BJ (cell line): ENCODE data around the gene FUT2. TPM values are rescaled to one million over a fixed set of nuclear protein-coding genes. Genes with fewer than 3 reads are reported as not detected.

ENCODE experiments used
- CTCF ChIA-PET: fragments of 350-600 bp; formaldehyde crosslinking; extraction: SDS; loops from one replicate; lab custom pipeline; 2021; ENCODE audit warnings: antibody characterized with exemption, inconsistent platforms; lab: Yijun Ruan, JAX
- POLR2A ChIA-PET: fragments of 300-600 bp; sonication (Branson Sonifier 250); formaldehyde crosslinking; extraction: SDS; loops from one replicate; lab custom pipeline; 2021; ENCODE audit warnings: antibody characterized with exemption; lab: Charles Lee
- DNase-seq: peaks from one replicate; pipeline ENCODE4 v3.0.0-alpha.2; 2011; ENCODE audit warnings: low read depth
- H3K27me3 ChIP-seq: 2 replicates; pipeline ENCODE4 v1.6.0; 2011; ENCODE audit warnings: low read length; ENCODE audit not compliant: control insufficient read depth, insufficient read depth
- H3K36me3 ChIP-seq: 2 replicates; pipeline ENCODE4 v1.5.1; 2011; ENCODE audit warnings: low read length; ENCODE audit not compliant: control insufficient read depth, insufficient read depth
- H3K4me3 ChIP-seq: 2 replicates; pipeline ENCODE4 v1.5.1; 2011; ENCODE audit warnings: low read depth, mild to moderate bottlenecking, control low read depth, low read length
- CTCF ChIP-seq: IDR thresholded peaks from 2 replicates; pipeline ENCODE4 v1.5.1; 2011; ENCODE audit warnings: low read depth, mild to moderate bottlenecking, control low read depth, inconsistent platforms, low read length, moderate library complexity; ENCODE audit not compliant: insufficient read depth
- polyA plus RNA-seq: library from polyadenylated mRNA; depleted of rRNA; stranded (reverse); fragments of >200 nt; gene quantifications from 2 replicates; pipeline ENCODE4 v1.2.3, GENCODE V29; 2011

FUT2 gene
- polyA plus RNA-seq, 1 experiment = not detected

- no peak for DNase-seq
- ChIA-PET POLR2A (no interaction called here), CTCF (no interaction called here)
- H3K36me3 ChIP-seq = no peaks in the 10 kb centered on the region; the same call in 1 of the 2 replicates
- no peaks in the 10 kb centered on the region; the same call in 1 of the 2 replicates for H3K27me3 ChIP-seq
- TF ChIP-seq CTCF = no peak
- H3K4me3 ChIP-seq = no peak overlapping the region
These were observed 6.9 kb downstream of the FUT2 start for GRCh38 chr19:48702701-48703100.

DNA sequence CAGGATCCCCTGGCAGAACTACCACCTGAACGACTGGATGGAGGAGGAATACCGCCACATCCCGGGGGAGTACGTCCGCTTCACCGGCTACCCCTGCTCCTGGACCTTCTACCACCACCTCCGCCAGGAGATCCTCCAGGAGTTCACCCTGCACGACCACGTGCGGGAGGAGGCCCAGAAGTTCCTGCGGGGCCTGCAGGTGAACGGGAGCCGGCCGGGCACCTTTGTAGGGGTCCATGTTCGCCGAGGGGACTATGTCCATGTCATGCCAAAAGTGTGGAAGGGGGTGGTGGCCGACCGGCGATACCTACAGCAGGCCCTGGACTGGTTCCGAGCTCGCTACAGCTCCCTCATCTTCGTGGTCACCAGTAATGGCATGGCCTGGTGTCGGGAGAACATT lies 7.5 kb downstream of the FUT2 start:
- H3K36me3 ChIP-seq = no peaks in the 10 kb centered on the region; the same call in 1 of the 2 replicates
- H3K4me3 ChIP-seq = no peak overlapping the region
- CTCF ChIA-PET = no interaction called here
- no peak for TF ChIP-seq CTCF
- POLR2A ChIA-PET = no interaction called here
- no peaks in the 10 kb centered on the region; the same call in 1 of the 2 replicates for H3K27me3 ChIP-seq
- no peak for DNase-seq

DNA sequence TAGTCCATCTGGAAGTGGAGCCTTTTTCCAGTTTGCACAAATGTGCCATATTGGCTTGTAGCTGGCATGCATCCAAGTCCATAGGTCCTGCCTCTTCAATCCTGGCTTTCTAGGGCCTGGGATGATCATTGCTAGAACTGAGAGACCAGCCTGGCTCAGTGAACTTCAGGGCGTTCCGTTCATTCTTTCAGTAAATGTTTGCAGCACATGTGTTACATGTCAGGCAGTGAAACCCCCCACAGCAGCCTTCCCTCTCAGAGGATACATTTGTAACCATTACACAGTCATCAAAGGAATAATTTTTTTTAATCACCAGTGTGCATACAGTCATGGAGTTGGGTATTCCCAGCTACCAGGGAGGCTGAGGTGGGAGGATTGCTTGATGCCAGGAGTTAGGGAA lies 9.7 kb downstream of the FUT2 start:
- ChIA-PET CTCF (no interaction called here), POLR2A (no interaction called here)
- no peaks in the 10 kb centered on the region; the same call in 1 of the 2 replicates for H3K36me3 ChIP-seq
- H3K4me3 ChIP-seq = no peak overlapping the region
- H3K27me3 ChIP-seq = no peaks in the 10 kb centered on the region; the same call in 1 of the 2 replicates
- no peak for DNase-seq
- no peak for TF ChIP-seq CTCF

DNA sequence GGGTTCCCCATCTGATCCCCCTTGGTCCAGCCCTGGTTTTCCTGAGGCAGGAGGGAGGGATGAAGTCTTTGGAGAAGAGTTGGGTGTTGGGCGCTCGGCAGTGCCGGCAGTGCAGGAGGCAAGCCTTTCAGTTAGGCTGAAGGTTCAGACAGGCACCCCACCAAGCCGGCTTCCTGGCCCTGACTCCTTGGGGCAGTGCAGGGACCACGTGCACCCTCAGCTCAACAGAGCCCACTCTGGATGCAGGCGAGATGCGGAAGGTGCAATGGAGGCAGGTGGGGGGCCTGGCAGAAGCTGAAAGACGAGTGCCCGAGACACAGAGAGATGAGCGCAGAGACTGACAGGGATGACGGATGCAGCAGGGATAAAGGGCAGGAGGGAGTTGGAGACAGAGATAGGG lies 12.7 kb downstream of the FUT2 start:
- ChIA-PET POLR2A (no interaction called here), CTCF (no interaction called here)
- H3K4me3 ChIP-seq = no peak overlapping the region
- no peak for TF ChIP-seq CTCF
- no peaks in the 10 kb centered on the region; the same call in 1 of the 2 replicates for H3K36me3 ChIP-seq
- H3K27me3 ChIP-seq = no peaks in the 10 kb centered on the region; the same call in 1 of the 2 replicates
- no peak for DNase-seq

- TF ChIP-seq CTCF = no peak
- CTCF ChIA-PET = interaction anchor here (4.4 kb wide), 1 partner anchor 36 kb away, joined by 22 read pairs; no protein-coding TSS in a partner anchor
- Histone ChIP-seq H3K27me3 (no peaks in the 10 kb centered on the region; the same call in 1 of the 2 replicates), H3K36me3 (no peaks in the 10 kb centered on the region), H3K4me3 (no peak overlapping the region)
- POLR2A ChIA-PET = no interaction called here
- DNase-seq = no peak
These were observed 15.4 kb downstream of the FUT2 start for GRCh38 chr19:48711106-48711662.
